ENCODE data around the gene RHBDF1. TPM values are rescaled to one million over a fixed set of nuclear protein-coding genes. Genes with fewer than 3 reads are reported as not detected.

RHBDF1 gene
- total and polyA plus RNA-seq, 2 experiments from 2014 or later: 27.9 to 28.2 TPM

DNA sequence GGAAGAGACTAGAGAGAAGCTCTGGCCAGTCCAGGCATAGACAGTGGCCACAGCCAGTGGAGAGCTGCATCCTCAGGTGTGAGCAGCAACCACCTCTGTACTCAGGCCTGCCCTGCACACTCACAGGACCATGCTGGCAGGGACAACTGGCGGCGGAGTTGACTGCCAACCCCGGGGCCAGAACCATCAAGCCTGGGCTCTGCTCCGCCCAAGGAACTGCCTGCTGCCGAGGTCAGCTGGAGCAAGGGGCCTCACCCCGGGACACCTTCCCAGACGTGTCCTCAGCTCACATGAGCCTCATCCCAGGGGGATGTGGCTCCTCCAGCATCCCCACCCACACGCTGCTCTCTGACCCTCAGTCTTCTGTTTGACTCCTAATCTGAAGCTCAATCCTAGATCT lies 3.2 kb downstream of the RHBDF1 start:
- no peak for DNase-seq (ENCODE audit: low read depth in 1 of 2, low spot score in 1 of 2)
- TF ChIP-seq, protein P1, sequence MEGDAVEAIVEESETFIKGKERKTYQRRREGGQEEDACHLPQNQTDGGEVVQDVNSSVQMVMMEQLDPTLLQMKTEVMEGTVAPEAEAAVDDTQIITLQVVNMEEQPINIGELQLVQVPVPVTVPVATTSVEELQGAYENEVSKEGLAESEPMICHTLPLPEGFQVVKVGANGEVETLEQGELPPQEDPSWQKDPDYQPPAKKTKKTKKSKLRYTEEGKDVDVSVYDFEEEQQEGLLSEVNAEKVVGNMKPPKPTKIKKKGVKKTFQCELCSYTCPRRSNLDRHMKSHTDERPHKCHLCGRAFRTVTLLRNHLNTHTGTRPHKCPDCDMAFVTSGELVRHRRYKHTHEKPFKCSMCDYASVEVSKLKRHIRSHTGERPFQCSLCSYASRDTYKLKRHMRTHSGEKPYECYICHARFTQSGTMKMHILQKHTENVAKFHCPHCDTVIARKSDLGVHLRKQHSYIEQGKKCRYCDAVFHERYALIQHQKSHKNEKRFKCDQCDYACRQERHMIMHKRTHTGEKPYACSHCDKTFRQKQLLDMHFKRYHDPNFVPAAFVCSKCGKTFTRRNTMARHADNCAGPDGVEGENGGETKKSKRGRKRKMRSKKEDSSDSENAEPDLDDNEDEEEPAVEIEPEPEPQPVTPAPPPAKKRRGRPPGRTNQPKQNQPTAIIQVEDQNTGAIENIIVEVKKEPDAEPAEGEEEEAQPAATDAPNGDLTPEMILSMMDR (IDR thresholded peaks at IDR 0.05; ENCODE audit: low read depth, low read length): no peak
- no peak overlapping the region for H3K4me3 ChIP-seq
- H3K27ac ChIP-seq: no peak overlapping the region
- no peaks in the 10 kb centered on the region for H3K27me3 ChIP-seq
- peaks cover 5% of the 10 kb centered on the region for H3K4me1 ChIP-seq (ENCODE audit: low read depth)
- H3K36me3 ChIP-seq: no peaks in the 10 kb centered on the region
- no peaks in the 10 kb centered on the region for H3K9me3 ChIP-seq (ENCODE audit: low read depth)

DNA sequence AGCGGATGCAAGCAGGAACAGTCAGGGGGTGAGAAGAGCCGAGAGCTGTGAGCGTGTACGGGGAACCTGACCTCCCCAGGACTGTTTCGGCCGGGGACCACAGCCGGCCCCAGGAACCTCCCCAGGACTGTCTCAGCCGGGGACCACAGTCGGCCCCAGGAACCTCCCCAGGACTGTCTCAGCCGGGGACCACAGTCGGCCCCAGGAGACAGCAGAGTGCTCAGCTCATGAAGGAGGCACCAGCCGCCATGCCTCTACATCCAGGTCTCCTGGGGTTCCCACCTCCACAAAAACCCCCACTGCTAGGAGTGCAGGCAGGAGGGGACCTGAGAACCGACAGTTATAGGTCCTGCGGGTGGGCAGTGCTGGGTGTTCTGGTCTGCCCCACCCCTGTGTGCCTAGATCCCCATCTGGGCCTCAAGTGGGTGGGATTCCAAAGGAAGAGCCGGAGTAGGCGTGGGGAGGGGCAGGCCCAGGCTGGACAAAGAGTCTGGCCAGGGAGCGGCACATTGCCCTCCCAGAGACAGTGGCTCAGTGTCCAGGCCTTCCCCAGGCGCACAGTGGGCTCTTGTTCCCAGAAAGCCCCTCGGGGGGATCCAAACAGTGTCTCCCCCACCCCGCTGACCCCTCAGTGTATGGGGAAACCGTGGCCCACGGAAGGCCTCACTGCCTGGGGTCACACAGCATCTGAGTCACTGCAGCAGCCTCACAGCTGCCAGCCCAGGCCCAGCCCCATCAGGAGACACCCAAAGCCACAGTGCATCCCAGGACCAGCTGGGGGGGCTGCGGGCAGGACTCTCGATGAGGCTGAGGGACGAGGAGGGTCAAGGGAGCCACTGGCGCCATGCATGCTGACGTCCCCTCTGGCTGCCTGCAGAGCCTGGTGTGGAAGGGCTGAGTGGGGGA lies 4.3 kb downstream of the RHBDF1 start:
- peaks cover 5% of the 10 kb centered on the region for H3K4me1 ChIP-seq (ENCODE audit: low read depth)
- H3K4me3 ChIP-seq: no peak overlapping the region
- H3K27me3 ChIP-seq: no peaks in the 10 kb centered on the region
- TF ChIP-seq, protein P1 (IDR thresholded peaks at IDR 0.05; ENCODE audit: low read depth, low read length): no peak
- no peaks in the 10 kb centered on the region for H3K9me3 ChIP-seq (ENCODE audit: low read depth)
- peaks cover 2% of the 10 kb centered on the region for H3K36me3 ChIP-seq
- no peak overlapping the region for H3K27ac ChIP-seq
- DNase-seq (ENCODE audit: low read depth in 1 of 2, low spot score in 1 of 2): no peak

DNA sequence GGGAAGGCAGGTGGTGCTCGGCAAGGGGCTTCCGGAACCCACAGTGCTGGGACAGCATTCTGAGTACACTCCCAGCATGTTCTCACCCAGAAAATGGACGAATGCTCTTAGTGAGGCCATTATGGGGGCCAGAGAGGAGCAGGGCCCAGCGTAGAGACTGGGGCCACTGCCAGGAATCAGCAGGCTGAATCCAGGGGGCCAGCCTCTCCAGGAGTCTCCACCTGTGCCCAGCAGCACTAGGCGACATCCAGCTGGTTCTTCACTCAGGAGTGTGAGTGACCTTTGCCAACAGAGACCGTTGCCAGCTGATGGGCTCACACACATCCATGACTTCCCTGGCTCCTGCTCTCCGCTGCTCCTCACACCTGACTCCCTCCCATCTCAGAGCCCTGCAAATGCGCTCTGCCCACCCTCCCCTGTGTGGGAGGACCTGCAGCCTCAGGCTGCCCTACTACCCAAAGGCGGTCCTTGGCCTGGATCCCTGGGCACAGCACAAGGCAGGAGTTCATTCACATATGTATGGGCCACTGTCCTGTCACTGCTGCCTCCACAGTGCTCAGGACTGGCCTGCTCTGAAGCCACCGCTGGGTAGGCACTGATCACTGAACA lies 5.1 kb downstream of the RHBDF1 start:
- Histone ChIP-seq H3K4me1 (ENCODE audit: low read depth) (no peaks in the 10 kb centered on the region), H3K27ac (no peak overlapping the region), H3K9me3 (ENCODE audit: low read depth) (no peaks in the 10 kb centered on the region), H3K27me3 (no peaks in the 10 kb centered on the region), H3K4me3 (no peak overlapping the region), H3K36me3 (peaks cover 2% of the 10 kb centered on the region)
- no peak for DNase-seq (ENCODE audit: low read depth in 1 of 2, low spot score in 1 of 2)
- TF ChIP-seq, protein P1 (IDR thresholded peaks at IDR 0.05; ENCODE audit: low read depth, low read length): no peak

DNA sequence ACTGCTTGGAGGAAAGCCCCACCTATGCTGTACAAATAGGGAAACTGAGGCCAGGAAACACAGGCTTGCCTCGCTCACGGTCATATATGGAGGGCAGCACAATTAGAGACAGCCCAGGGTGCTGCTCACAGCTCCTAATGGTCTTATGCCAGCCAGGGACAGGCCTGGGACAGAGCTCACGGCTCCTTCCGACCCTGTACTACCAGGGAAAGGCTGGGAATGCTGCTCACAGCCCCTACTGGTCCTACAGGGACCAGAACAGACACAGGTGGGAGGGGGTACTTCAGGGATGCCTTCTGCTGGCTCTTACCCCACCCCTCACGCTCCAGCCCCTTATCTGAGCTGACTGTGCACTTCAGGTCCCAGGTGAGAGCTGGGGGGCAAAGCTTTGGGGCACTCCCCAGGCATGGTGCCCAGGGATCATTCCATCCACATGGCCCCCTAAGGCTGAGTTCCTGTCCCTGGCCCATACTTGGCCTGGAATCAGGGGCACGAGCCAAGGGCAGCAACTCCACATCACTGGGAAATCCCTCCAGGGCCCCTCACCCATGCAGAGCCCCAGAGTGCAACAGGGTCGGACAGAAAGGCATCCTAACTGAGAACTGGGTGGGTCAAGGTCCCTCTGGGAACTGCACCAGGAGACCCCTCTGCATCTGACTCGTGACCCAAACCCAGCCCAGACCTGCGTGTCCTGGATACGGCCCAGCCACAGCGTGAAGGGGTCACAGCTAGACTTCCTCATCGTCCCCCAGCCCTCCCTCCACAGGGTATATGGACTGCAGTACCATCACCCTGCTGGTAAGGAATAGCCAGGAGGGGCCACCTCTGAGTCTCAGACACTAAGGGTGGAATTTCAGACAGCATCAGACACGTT lies 5.9 kb downstream of the RHBDF1 start:
- H3K4me3 ChIP-seq: no peak overlapping the region
- no peak overlapping the region for H3K27ac ChIP-seq
- H3K9me3 ChIP-seq (ENCODE audit: low read depth): no peaks in the 10 kb centered on the region
- peaks cover 2% of the 10 kb centered on the region for H3K36me3 ChIP-seq
- no peak for DNase-seq (ENCODE audit: low read depth in 1 of 2, low spot score in 1 of 2)
- TF ChIP-seq, protein P1 (IDR thresholded peaks at IDR 0.05; ENCODE audit: low read depth, low read length): no peak
- H3K27me3 ChIP-seq: no peaks in the 10 kb centered on the region
- no peaks in the 10 kb centered on the region for H3K4me1 ChIP-seq (ENCODE audit: low read depth)

DNA sequence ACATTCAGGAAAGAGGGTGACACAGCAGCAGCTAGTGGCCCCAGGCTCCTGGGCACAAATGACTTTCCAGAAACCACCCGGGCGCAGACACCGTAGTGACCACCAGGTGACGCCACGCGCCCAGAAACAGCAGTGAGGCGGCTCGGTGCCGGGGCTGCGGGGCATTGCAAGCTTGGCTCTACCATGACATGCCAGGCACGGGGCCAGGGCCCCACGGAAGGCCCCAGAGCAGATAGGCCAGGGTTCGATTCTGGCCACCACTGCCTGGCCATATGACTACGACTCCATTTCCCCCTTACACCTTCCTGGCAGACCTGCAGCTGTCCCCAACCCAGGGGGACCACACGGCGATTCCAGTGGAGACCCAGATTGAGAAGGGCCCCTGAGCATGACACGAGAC lies 6.7 kb downstream of the RHBDF1 start:
- Histone ChIP-seq H3K4me3 (no peak overlapping the region), H3K9me3 (ENCODE audit: low read depth) (no peaks in the 10 kb centered on the region), H3K27me3 (no peaks in the 10 kb centered on the region), H3K4me1 (ENCODE audit: low read depth) (no peaks in the 10 kb centered on the region), H3K27ac (no peak overlapping the region), H3K36me3 (peaks cover 4% of the 10 kb centered on the region)
- TF ChIP-seq, protein P1 (IDR thresholded peaks at IDR 0.05; ENCODE audit: low read depth, low read length): peak; percentile 98
- peak; percentile 82 to 85 for DNase-seq (ENCODE audit: low read depth in 1 of 2, low spot score in 1 of 2)
